HK-2 (cell line): Measurements from ENCODE around the gene C1orf50.
"Not testable (repeated sequence)": the region's sequence is repeated elsewhere in the genome, so short reads cannot be mapped to it uniquely, and the experiment has no call there.

ENCODE experiments used
- DNase-seq: peaks from one replicate; pipeline ENCODE4 v3.0.0-alpha.2; 2018; ENCODE audit not compliant: unreplicated experiment

The C1orf50 gene

DNA sequence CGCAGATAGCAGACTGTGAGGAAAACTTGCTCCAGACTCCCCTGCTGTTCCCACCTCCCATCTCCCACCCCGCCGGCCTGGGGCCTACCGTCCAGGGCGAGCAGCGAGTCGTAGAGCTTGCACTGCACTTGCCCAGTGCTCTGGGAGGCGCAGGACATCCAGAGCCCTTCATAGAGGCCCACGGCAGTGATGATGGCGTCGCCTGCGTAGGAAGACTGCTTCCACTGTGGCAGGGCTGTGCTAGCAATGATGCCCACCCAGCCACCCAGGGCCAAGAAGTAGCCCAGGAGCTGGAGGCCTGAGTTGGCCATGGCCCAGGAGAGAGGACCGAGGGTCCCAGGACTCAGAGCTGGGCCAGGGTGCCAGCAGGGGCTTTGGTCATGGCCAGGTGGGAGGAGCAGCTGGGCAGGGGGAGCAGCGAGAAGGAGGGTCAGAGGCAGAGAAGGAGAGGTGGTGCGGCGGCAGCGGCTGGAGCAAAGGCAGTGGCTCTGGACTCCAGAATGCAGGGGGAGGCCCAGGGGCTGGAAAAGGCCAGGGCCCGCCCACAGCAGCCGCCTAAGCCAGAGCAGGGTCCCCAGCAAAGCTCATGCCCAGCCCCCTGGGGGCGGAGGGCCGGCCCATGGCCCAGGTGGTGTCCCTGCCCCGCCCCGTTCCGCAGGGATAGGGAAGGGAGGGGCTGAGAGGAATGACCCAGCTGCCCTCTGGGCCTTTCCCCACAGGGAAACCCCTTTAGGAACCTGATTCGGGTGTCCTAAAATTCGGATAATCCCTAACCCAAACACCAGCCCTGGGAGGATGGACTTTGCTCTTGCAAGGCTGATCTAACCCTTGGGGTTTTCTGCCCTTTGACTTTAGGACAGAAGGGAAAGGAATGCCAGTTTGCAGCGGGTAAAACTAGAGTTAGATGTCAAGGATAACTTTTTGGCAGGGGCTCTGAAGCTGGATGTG, 27.0 kb upstream of the C1orf50 start, which contains the start of gene CLDN19:
Gene CLDN19, minus strand, starts transcription at position 484 of the 948 bp plus-strand sequence. Its CDS starts 173 bp downstream, at position 311.
- DNase-seq = no peak

DNA sequence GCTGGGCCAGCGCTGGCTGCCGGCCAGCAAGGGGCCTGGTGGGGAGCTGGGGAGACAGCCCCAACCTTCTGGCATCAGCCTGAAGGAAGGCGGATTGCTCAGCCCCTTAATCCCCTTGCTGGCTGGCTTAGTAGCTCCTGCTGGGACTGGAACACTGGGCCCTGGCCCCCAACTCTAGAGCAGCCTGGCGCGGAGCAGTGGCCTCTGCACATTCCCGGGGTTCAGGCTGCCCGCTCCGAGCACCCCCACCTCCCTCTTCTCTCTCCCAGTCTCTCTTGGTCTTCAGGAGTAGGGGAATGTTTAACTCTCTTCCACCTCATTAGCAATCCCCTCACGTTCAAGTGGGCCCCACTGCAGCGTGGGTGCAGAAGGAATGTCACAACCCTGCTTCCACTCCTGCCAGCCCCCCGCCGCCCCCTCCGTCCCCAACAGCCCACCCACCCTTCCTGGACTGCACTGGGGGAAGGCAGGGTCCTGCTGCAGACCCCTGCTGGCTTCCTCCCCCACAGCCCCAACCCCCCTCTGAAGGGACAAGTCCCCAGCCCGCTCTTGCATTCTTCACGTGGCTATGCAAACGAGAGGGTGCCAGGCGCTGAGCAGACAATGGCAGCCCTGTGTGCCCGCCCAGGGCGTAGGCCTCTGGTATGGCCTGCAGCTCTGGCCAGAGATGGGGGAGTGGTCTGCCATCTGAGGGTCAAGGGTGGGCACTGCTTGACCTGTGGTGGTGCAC, 26.0 kb upstream of the C1orf50 start:
- no peak for DNase-seq

DNA sequence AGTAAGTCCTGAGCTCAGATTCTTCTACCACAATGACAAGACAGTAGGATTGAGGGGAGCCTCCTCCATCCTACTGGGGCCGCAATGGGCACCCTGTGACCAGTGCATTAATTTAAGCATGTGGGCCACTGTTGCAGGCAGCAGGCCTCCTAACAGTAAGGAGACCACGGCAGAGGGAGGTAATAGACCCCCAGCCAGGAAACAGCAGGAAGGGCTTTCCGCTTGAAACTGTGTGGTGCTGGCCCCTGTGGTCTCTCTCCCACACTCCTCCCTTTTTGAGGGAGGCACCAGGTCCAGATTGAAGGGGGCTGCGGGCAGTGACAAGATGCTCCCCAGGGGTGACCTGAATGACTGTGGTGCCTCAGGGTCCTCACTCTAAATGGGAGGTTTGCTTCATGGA, 25.3 kb upstream of the C1orf50 start:
- no peak for DNase-seq

DNA sequence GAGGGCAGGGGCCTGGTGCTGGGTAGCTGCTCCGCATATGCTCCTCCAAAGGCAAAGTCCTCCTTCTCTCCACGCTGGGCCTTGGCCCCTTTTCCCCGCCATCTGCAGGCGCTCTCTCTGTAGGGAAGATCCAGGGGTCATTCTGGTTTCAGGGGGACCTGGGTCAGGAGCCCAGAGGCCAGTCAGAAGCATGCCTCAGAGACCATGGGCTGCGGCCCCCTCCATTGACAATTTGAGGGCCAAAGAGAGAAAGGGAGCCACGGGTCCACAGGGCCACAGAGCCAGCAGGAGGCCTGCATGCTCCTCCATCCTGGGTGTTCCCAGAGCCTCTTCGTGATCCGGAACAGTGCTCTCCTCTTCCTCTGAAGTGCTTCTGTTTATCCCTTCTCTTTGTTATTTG, 24.9 kb upstream of the C1orf50 start:
- DNase-seq = no peak

DNA sequence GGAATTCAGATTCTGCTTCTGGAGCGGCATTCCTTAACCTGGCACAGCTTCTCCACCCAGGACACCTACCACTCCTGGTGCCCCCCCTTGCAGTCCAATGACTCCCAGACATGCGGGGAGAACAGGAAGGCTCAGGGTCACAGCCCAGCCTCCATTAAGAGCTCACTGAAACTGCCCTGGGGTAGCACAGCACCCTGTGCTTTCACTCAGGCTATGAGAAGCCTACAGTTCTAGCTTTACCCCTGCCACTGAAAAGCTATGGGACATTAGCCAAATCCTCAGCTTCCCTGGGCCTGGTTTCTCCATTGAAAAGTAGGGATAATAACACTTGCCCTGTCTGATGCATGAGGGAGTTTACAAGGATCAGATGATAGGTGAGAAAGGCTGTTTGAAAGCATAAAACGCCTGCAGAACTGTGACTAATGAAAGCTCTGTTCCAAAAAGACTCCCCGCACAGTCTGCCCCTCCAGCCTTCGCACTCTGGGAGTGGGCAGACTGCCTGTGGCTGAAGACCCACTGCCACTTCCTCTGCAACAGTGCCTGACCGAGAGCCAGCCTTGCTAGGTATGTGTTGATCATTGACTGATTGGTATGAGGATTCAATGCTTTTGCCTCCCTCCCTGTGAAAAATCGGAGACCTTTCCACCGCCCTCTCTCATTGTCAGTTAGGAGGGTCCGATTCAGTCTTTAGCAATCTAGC, 24.3 kb upstream of the C1orf50 start:
- DNase-seq = no peak

DNA sequence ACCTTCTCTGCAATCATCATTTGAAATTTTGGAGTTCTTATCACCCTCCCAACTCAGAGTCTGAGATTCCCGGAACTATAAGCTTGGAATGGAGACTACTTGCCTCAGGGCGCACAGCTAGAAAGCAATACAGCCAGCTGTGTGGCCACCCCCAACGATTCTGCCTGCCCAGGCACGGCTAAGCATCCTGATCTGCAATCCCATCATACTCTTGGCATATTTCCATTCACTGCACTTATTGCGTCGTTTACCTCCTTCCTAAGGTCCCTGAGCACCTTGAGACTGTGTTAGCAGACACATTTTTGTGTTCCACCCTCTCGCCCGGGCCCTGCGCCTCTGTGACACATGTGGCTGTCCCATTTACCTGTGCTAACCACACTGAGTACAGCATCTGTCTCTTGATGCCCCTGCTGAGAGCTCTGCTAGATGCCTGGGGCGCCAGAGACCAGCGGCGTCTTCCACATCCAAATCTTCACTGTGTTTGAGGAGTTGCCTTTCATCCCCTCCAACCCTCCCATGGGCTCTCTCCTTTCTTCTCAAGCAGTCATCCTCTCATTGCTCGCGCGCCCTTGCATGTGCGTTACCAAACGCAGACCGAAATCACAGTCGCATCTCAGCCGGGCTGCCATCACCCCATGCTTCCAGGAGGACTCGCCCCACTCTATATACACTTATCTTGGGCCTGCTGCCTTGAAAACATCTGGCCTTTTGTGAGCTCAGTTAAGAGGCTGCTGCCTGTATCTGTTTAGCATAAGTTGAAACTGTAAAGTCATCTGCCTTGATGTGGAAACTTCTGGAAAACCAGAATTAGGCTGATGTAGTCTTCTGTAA, 23.5 kb upstream of the C1orf50 start:
- no peak for DNase-seq

DNA sequence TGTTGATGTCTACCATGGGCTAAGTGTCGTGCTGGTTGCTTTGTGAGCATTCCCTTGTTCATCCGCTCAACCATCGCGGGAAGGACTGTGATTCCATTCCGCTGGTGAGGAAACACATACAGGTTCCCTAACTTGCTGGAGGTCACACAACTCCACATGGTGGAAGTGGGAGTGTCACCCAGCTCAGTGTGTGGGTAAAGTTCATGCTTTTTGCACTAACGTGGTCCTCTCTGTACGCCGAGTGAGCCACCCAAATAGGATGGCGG, 23.0 kb upstream of the C1orf50 start:
- no peak for DNase-seq

DNA sequence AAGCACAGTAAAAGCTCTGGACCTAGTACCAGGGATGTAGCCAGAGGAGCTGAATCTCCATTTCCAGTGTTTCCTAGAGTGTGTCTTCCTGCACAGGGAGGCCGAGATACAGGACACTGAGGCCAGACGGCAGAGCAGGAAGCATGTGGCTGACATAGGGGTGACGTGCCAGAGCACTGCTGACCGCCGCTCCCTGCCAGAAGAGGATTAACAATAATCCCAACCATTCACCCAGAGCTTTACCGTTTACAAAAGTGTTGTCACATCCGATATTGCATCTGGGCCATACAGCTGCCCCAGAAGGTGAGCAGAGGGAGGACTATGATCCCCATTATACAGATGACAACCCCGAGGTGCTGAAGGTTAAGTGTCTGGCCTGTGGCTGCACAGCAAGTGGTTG, 21.2 kb upstream of the C1orf50 start:
- no peak for DNase-seq

DNA sequence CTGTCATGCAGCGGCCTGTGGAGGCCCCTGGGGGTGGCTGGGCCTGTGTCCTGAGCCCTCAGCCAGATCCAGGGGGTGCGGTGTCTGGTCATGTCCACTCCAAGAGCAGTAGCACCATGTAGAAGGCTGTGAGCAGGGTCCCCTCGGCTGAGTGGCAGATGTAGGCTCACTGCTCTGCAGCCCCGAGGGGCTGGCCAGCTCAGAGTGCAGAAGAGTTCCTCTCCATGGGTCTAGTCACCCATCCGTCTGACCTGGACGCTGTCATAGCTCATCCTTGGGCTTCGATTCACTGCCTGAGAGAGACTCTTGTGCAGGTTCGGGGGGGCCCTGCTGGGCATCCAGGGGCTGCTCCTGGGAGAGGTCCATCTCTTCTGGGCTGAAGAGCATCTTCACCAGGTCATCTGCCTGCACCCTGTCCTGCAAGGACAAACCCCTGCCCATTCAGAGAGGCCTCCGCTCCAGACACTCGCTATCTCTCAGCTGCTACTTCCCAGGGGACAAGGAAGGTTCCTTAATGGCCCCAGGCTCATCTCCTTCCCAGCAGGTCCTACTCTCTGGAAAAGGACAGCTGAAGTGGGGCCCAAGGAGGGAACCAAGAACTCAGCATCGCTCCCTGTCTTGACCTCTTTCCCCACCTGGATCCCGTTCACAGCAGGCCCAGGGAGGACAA, 20.5 kb upstream of the C1orf50 start:
- no peak for DNase-seq

DNA sequence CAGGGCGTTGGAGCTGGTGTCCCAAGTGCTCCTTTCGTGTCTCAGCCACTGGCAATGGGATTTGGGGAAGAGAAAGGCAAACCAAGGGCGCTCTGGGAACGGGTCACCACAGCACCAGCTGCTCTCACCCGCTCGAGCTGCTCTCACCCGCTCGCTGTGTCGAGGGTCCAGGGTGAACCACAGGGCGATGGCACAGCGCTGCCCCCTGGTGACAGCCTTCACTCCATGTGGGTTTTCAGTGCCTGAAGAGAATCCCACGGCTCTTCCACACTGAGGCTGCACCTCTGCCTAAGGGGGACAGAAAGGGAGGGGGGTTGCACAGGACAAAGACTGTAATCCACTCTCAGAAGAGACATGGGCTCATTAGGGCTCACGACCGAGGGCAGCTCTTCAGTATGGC, 19.9 kb upstream of the C1orf50 start:
- no peak for DNase-seq

DNA sequence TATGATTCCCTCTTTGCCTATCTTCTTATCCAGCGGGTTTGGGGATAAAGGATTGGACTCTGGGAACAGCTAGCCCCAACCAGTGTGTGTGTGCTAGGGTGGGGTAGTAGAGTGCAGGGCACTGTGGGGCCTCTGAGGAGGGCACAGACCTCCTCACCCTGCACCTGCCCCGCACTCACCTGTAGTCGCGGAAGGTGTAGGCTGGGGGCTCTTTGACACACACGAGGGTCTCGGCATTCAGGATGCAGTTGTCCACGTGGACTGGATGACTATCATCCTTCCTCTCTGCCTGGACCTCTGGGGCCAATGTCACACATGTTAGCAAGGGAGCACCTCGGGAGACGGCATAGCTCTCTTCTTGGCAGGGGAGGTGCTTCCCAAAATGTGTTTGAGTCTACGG, 19.0 kb upstream of the C1orf50 start:
- no peak for DNase-seq

DNA sequence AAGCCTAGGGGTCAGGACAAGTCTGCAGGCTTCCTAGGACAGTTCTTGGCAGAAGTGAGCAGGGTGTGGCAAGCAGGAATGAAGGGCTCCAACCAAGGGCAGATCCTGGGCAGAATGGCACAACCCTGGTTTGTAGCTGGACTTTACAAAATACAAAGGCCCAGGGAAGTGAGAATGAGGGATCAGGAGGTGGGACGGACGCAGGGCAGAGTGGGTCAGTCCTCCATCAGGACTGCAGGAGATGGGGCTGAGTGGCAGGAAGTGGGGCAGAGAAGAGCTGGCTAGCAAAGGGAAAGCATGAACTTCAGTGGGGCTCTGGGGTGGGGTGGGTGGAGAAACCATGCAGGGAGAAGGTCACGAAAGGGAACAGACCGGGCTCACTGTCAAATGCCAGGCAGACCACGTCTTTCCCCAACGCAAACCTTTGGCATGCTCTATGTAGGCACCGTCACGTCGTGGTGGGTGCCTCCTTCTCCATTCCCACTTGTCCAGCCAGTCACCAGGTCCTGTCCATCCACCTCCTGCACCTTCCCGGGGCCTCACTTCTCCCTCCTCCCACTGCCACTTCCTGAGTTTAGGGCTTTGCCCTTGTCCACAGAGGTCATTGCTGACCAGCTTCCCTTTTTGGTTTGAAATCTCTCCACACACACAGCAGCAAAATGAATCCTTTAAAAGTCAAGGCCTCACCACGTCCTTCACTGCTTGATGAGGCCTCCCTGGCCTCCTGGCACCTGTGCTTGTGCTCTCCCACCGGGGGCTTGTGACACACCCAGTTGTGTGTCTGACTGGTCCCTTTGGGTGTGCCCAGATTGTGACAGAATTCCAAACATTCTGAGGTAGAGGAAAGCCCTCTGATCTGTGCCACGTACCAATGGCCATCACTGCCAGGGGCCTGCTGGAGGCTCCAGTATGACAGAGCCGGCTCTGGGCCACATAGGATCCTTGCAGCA, 18.3 kb upstream of the C1orf50 start:
- DNase-seq = no peak

DNA sequence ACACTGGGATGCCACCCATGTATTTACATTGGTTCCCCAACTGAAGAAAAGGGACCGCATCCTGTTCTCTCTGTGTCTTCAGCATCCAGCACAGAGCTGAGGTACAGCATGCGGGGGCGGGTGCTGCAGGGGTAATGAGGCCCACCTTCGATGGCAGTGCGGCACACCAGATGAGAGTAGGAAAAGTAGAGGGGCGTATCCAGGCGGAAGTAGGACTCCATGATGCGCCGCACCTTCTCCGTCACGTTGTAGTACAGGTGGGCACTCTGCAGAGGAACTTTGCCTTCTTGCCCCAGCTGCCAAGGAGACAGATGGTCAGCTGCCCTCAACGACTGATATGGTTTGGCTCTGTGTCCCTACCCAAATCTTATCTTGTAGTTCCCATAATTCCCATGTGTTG, 17.0 kb upstream of the C1orf50 start:
- no peak for DNase-seq

DNA sequence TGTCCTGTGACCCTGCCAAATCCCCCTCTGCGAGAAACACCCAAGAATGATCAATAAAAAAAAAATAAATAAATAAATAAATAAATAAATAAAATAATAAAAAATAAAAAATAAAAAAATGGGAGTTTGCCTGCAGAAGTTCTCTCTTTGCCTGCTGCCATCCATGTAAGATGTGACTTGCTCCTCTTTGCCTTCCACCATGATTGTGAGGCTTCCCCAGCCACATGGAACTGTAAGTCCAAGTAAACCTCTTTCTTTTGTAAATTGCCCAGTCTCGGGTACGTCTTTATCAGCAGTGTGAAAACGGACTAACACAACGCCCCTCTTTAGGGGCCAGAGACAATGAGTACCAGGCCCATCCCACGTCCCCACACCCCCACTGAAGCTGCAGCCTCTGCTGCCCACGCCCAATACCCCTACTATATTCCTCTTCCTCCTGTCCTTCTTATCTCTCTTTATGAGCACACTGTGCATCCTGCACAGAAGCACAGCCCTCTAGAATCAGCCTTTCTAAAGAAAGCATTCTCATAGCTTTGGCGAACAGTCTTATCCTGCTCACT, 15.5 kb upstream of the C1orf50 start:
- not testable (repeated sequence) for DNase-seq

DNA sequence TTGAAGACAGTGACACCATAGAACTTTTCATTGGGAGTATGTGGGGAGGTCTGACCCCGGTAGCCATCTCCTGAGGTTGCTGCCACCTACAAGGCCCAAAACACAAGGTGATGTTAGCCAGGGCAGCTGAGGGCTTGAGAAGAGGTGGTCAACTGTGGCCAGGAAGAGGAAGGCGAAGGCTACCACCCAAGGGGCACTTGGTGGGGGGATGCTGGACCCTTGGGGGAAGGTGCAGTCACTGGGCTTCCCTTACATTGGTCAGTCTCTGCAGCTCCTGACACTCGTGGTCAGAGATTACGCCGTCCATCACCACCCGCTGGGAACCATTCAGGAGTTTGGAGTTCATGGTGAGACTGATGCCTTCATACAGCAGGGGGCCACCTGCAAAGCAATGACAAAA, 14.8 kb upstream of the C1orf50 start:
- no peak for DNase-seq

DNA sequence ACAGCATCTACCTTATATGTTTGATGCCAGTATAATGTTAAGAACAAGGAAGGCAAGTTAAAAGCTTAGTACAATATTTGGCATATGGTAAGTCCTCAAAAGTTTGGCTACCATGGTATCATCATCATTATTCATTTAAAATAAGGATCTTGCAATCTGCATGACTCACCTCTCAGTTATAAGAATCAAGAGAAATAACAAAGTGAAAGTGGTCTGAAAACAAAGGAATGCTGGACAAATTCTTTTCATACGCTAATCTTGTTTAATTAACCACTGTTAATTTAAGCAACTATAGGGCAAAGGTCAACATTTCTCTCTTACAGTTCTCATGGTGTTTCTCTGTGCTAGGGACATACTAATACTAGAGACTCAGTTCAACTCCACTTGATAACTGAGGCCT, 14.0 kb upstream of the C1orf50 start:
- DNase-seq = no peak

DNA sequence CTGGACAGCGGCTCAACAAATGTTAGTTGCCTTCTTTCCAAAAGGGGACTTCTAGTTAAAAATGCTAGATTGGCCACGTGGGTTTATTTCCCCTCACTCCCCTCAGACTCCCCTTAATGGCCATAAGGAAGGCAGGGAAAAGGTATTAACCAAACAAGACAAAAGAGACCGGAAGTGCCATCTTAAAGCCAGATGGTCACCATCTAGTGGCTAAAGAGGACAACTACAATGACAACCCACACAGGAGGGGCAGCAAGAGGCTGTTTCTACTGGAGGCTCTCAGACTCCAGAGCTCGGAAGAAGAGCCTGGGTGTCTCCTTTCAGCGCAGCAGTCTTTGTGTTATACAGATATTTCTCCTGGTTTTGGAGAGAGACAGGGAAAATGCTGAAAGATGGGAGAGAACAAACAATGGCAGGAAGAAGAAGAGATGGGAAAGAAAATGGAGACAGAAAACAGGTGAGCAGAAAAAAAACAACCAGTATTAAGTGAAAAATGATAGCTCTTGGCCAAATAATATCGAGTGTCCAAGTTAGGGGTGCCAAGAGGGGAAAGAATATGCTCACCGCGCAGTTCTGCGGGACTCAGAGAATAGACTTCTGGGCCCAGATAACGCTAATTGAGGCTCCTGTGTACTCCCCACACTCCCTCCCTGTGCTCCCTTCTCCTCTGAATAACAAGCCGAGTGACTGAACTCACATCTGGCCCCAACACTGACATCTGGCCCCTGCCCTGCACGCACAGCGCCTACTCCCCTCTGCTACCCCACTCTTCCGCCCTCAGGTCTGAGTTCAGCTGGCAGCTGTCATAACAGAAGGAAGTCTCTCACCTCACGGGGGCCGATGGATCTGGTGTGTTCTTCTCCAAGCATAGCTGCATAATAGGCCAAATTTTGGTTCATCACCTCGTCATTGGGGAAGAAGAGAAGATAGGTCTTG, 9.8 kb upstream of the C1orf50 start:
- DNase-seq = no peak

DNA sequence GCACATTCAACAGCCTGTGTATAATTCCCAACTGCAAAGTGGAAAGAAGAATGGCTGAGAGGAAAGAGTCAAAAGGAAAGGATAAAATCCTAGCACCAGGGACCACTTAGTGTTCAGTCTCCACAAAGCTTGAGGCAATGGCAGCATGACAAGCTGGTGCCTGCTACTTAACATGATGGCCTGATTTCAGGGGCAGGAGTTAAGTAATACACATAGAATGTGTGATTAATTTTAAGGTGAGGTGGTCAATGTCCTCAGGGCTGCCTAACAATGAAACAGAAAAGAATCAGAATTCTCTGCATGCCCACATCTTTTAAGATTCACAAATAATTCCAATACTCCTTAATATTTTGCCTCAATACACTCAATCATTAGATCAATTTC, 9.2 kb upstream of the C1orf50 start:
- DNase-seq = no peak

DNA sequence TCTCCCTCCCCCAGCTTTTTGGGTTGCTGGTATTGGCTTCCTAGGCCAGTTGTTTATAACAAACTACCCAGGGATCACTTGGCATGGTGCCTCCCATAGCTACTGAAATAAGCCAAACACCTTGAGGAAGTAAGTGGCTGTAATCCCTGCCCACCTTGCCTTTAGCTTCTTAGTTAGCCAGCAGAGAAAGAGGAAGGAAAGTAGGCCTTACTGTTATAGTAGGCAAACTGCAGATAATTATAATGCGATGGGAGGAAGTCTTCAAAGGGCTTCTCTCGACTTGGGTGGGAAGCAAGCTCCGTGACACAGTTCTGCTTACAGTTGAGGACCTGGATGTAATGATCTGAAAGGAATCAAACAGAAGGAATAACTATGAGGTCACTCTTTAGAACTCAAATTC, 8.4 kb upstream of the C1orf50 start:
- DNase-seq = no peak
